Measurements from ENCODE around the gene ERC1.

ERC1 gene

GRCh38 chr12:1080520-1081223 is 89.6 kb downstream of the ERC1 start:
- H3K4me1 ChIP-seq (ENCODE audit: low read depth, poor library complexity, severe bottlenecking), result peaks cover 49% of the 10 kb centered on the region
- no peak for TF ChIP-seq CTCF (conservative IDR thresholded peaks at IDR 0.05; ENCODE audit: low read depth, low read length)
- H2AFZ ChIP-seq (ENCODE audit: low read depth), result no peak overlapping the region; the same call in 1 of the 2 replicates
- H3K36me3 ChIP-seq (ENCODE audit: insufficient read depth), result no peaks in the 10 kb centered on the region
- no peaks in the 10 kb centered on the region for H4K20me1 ChIP-seq (ENCODE audit: insufficient read depth)
- H3K27ac ChIP-seq, result peak overlapping the region; percentile 55; the same call in 1 of the 2 replicates
- peak overlapping the region; percentile 58 for H3K4me2 ChIP-seq
- peak overlapping the region; percentile 25; the same call in 1 of the 2 replicates for H3K9ac ChIP-seq
- no peak overlapping the region for H3K4me3 ChIP-seq (IDR thresholded peaks at IDR 0.05; ENCODE audit: insufficient read depth, low read depth, low read length)
- peaks cover 48% of the 10 kb centered on the region; the same call in 1 of the 2 replicates for H3K79me2 ChIP-seq (ENCODE audit: insufficient read depth, low read depth)
- no peaks in the 10 kb centered on the region for H3K27me3 ChIP-seq (ENCODE audit: insufficient read depth, low read depth)

GRCh38 chr12:1083151-1083888 is 92.3 kb downstream of the ERC1 start:
- no peaks in the 10 kb centered on the region for H3K36me3 ChIP-seq (ENCODE audit: insufficient read depth)
- H3K27me3 ChIP-seq (ENCODE audit: insufficient read depth, low read depth), result no peaks in the 10 kb centered on the region
- peak overlapping the region; percentile 3; the same call in 1 of the 2 replicates for H3K27ac ChIP-seq
- TF ChIP-seq CTCF (conservative IDR thresholded peaks at IDR 0.05; ENCODE audit: low read depth, low read length), result no peak
- H3K79me2 ChIP-seq (ENCODE audit: insufficient read depth, low read depth), result peaks cover 30% of the 10 kb centered on the region; the same call in 1 of the 2 replicates
- no peak overlapping the region for H3K4me2 ChIP-seq
- peaks cover 49% of the 10 kb centered on the region for H3K4me1 ChIP-seq (ENCODE audit: low read depth, poor library complexity, severe bottlenecking)
- H2AFZ ChIP-seq (ENCODE audit: low read depth), result no peak overlapping the region
- H4K20me1 ChIP-seq (ENCODE audit: insufficient read depth), result no peaks in the 10 kb centered on the region
- H3K4me3 ChIP-seq (IDR thresholded peaks at IDR 0.05; ENCODE audit: insufficient read depth, low read depth, low read length), result no peak overlapping the region
- no peak overlapping the region for H3K9ac ChIP-seq

- peak overlapping the region; percentile 3; the same call in 1 of the 2 replicates for H3K27ac ChIP-seq
- no peaks in the 10 kb centered on the region for H3K27me3 ChIP-seq (ENCODE audit: insufficient read depth, low read depth)
- H3K4me1 ChIP-seq (ENCODE audit: low read depth, poor library complexity, severe bottlenecking), result peaks cover 49% of the 10 kb centered on the region
- peaks cover 30% of the 10 kb centered on the region; the same call in 1 of the 2 replicates for H3K79me2 ChIP-seq (ENCODE audit: insufficient read depth, low read depth)
- no peak overlapping the region for H3K4me2 ChIP-seq
- H4K20me1 ChIP-seq (ENCODE audit: insufficient read depth), result no peaks in the 10 kb centered on the region
- H2AFZ ChIP-seq (ENCODE audit: low read depth), result no peak overlapping the region
- TF ChIP-seq CTCF (conservative IDR thresholded peaks at IDR 0.05; ENCODE audit: low read depth, low read length), result no peak
- no peaks in the 10 kb centered on the region for H3K36me3 ChIP-seq (ENCODE audit: insufficient read depth)
- no peak overlapping the region for H3K9ac ChIP-seq
- no peak overlapping the region for H3K4me3 ChIP-seq (IDR thresholded peaks at IDR 0.05; ENCODE audit: insufficient read depth, low read depth, low read length)
Observed at GRCh38 chr12:1083889-1084262, 92.9 kb downstream of the ERC1 start.

GRCh38 chr12:1091350-1091749 is 100.3 kb downstream of the ERC1 start:
- Histone ChIP-seq H4K20me1 (ENCODE audit: insufficient read depth) (peaks cover 4% of the 10 kb centered on the region; the same call in 1 of the 2 replicates), H3K27me3 (ENCODE audit: insufficient read depth, low read depth) (no peaks in the 10 kb centered on the region), H3K9ac (no peak overlapping the region), H2AFZ (ENCODE audit: low read depth) (no peak overlapping the region), H3K27ac (peak overlapping the region; percentile 4; the same call in 1 of the 2 replicates), H3K4me1 (ENCODE audit: low read depth, poor library complexity, severe bottlenecking) (peaks cover 27% of the 10 kb centered on the region), H3K79me2 (ENCODE audit: insufficient read depth, low read depth) (peaks cover 39% of the 10 kb centered on the region), H3K36me3 (ENCODE audit: insufficient read depth) (no peaks in the 10 kb centered on the region), H3K4me3 (IDR thresholded peaks at IDR 0.05; ENCODE audit: insufficient read depth, low read depth, low read length) (no peak overlapping the region), H3K4me2 (no peak overlapping the region)
- no peak for TF ChIP-seq CTCF (conservative IDR thresholded peaks at IDR 0.05; ENCODE audit: low read depth, low read length)
